Spinal cord (tissue), 10 donors: ENCODE data around the gene CASTOR1. TPM values are rescaled to one million over a fixed set of nuclear protein-coding genes. Genes with fewer than 3 reads are reported as not detected.

Experiments
- DNase-seq, 6 donors: peaks; one replicate each; pipeline versions ENCODE4 v3.0.0 to v3.0.0-alpha.2; 2013 to 2015; ENCODE audit warnings: low spot score in 6 of 6, low read depth in 4 of 6
- H3K27ac ChIP-seq: one replicate; pipeline ENCODE4 v1.5.1; 2013; ENCODE audit warnings: low read depth, low read length, control low read depth
- H3K27me3 ChIP-seq: one replicate; pipeline ENCODE4 v1.6.1; 2013; ENCODE audit warnings: low read length; ENCODE audit not compliant: control insufficient read depth, insufficient read depth
- H3K36me3 ChIP-seq: one replicate; pipeline ENCODE4 v1.6.1; 2013; ENCODE audit warnings: low read length; ENCODE audit not compliant: control insufficient read depth, insufficient read depth
- H3K4me1 ChIP-seq: one replicate; pipeline ENCODE4 v1.6.1; 2013; ENCODE audit warnings: low read length; ENCODE audit not compliant: control insufficient read depth, insufficient read depth
- H3K4me3 ChIP-seq: one replicate; pipeline ENCODE4 v1.5.1; 2013; ENCODE audit warnings: low read depth, low read length, control low read depth
- H3K9me3 ChIP-seq: one replicate; pipeline ENCODE4 v1.6.1; 2013; ENCODE audit warnings: low read length; ENCODE audit not compliant: control insufficient read depth, insufficient read depth
- WGBS: methylation state at CpG from one replicate; pipeline ENCODE4 v1.1.5; 2013; ENCODE audit warnings: missing lambda C conversion rate; ENCODE audit not compliant: insufficient coverage; 5-methylcytosine and 5-hydroxymethylcytosine counted together
- polyA plus RNA-seq, 2 donors: library from polyadenylated mRNA; unstranded; fragments of 120-200 nt; gene quantifications; one replicate each; pipeline ENCODE4 v1.2.1, GENCODE V29; 2013; ENCODE audit not compliant: insufficient read length in 2 of 2
- total RNA-seq, 2 donors: library from RNA; depleted of rRNA in 1 of 2; stranded (reverse); fragments of 120-200 nt in 1 of 2; fragments of >200 nt in 1 of 2; gene quantifications; one replicate each; pipeline versions ENCODE4 v1.2.3 to v1.2.4, GENCODE V29; 2013 to 2014
- donor health status: healthy.

CASTOR1 gene
- total and polyA plus RNA-seq, 4 donors: 6.6 to 34.9 (median 13.9) TPM

GRCh38 chr22:30247561-30247960 lies 41.7 kb downstream of the CASTOR1 start:
- 86% methylated on average over 10 of the region's 11 CpGs for WGBS
- DNase-seq: no peak
- no peaks in the 10 kb centered on the region for H3K9me3 ChIP-seq
- H3K36me3 ChIP-seq: no peaks in the 10 kb centered on the region
- peaks cover 35% of the 10 kb centered on the region for H3K27me3 ChIP-seq
- no peak overlapping the region for H3K27ac ChIP-seq
- peaks cover 37% of the 10 kb centered on the region for H3K4me1 ChIP-seq
- H3K4me3 ChIP-seq: no peak overlapping the region

- WGBS: 25% methylated on average over 12 of the region's 15 CpGs
- Histone ChIP-seq H3K4me1 (peaks cover 31% of the 10 kb centered on the region), H3K9me3 (no peaks in the 10 kb centered on the region), H3K4me3 (no peak overlapping the region), H3K36me3 (no peaks in the 10 kb centered on the region), H3K27ac (no peak overlapping the region), H3K27me3 (peaks cover 35% of the 10 kb centered on the region)
- DNase-seq: no peak
These were observed 42.4 kb downstream of the CASTOR1 start for GRCh38 chr22:30246814-30247376.

GRCh38 chr22:30245985-30246813 lies 43.1 kb downstream of the CASTOR1 start, which contains the start of gene LIF:
Gene LIF (minus strand): TSS chr22:30246759. CDS start chr22:30246695, 64 bp downstream.
- Histone ChIP-seq H3K9me3 (no peaks in the 10 kb centered on the region), H3K4me1 (peaks cover 24% of the 10 kb centered on the region), H3K27ac (no peak within 1 kb of the TSS), H3K27me3 (peaks cover 35% of the 10 kb centered on the region), H3K36me3 (no peaks in the 10 kb centered on the region), H3K4me3 (peak within 1 kb of the TSS; percentile 54)
- DNase-seq: peak in 2 of 6 donors; percentile 37 to 70
- under 1% methylated on average over 64 of the region's 64 CpGs for WGBS

- H3K27me3 ChIP-seq: peaks cover 35% of the 10 kb centered on the region
- H3K4me3 ChIP-seq: peak overlapping the region; percentile 54
- no peaks in the 10 kb centered on the region for H3K9me3 ChIP-seq
- no peak overlapping the region for H3K27ac ChIP-seq
- DNase-seq: no peak
- 39% methylated on average over 8 of the region's 15 CpGs for WGBS
- peaks cover 24% of the 10 kb centered on the region for H3K4me1 ChIP-seq
- no peaks in the 10 kb centered on the region for H3K36me3 ChIP-seq
These were observed 43.9 kb downstream of the CASTOR1 start for GRCh38 chr22:30245181-30245984.

- Histone ChIP-seq H3K36me3 (no peaks in the 10 kb centered on the region), H3K4me3 (no peak overlapping the region), H3K27me3 (peaks cover 37% of the 10 kb centered on the region), H3K4me1 (peaks cover 24% of the 10 kb centered on the region), H3K27ac (no peak overlapping the region), H3K9me3 (no peaks in the 10 kb centered on the region)
- 88% methylated on average over 5 of the region's 5 CpGs for WGBS
- peak in 1 of 6 donors; percentile 57 for DNase-seq
These were observed 44.7 kb downstream of the CASTOR1 start for GRCh38 chr22:30244641-30245040.

GRCh38 chr22:30244066-30244465 lies 45.2 kb downstream of the CASTOR1 start:
- WGBS: 95% methylated on average over 10 of the region's 10 CpGs

GRCh38 chr22:30243661-30244060 lies 45.6 kb downstream of the CASTOR1 start:
- WGBS: 98% methylated on average over 22 of the region's 22 CpGs
- no peak overlapping the region for H3K4me3 ChIP-seq
- H3K27me3 ChIP-seq: peaks cover 37% of the 10 kb centered on the region
- H3K9me3 ChIP-seq: no peaks in the 10 kb centered on the region
- H3K27ac ChIP-seq: no peak overlapping the region
- DNase-seq: no peak
- no peaks in the 10 kb centered on the region for H3K36me3 ChIP-seq
- peaks cover 17% of the 10 kb centered on the region for H3K4me1 ChIP-seq

More at GRCh38 chr22:30244066-30244465, 45.2 kb downstream of the CASTOR1 start:
- H3K4me1 ChIP-seq: peaks cover 21% of the 10 kb centered on the region
- DNase-seq: no peak
- no peaks in the 10 kb centered on the region for H3K36me3 ChIP-seq
- H3K27me3 ChIP-seq: peaks cover 37% of the 10 kb centered on the region
- no peak overlapping the region for H3K27ac ChIP-seq
- no peak overlapping the region for H3K4me3 ChIP-seq
- no peaks in the 10 kb centered on the region for H3K9me3 ChIP-seq

GRCh38 chr22:30241576-30242371 lies 47.5 kb downstream of the CASTOR1 start:
- no peak overlapping the region for H3K27ac ChIP-seq
- no peaks in the 10 kb centered on the region for H3K9me3 ChIP-seq
- 85% methylated on average over 11 of the region's 15 CpGs for WGBS
- no peak for DNase-seq
- H3K36me3 ChIP-seq: no peaks in the 10 kb centered on the region
- peaks cover 10% of the 10 kb centered on the region for H3K4me1 ChIP-seq
- no peak overlapping the region for H3K4me3 ChIP-seq
- H3K27me3 ChIP-seq: peaks cover 21% of the 10 kb centered on the region
